Nephron (organoid): ENCODE measurements around the gene DPP10.
A peak's percentile ranks its signal among the peaks of the same experiment; 100 is the strongest.

Source experiments
- H3K27ac Mint-ChIP-seq, 3 experiments: 2 replicates each; pipeline ENCODE4 v1.8.0; 2020; ENCODE audit warnings: mixed read lengths in 3 of 3, mild to moderate bottlenecking in 2 of 3, moderate library complexity in 1 of 3
- H3K27me3 Mint-ChIP-seq: 2 replicates; pipeline ENCODE4 v1.8.0; 2021; ENCODE audit warnings: low read depth, mild to moderate bottlenecking, moderate library complexity, mixed read lengths
- H3K36me3 Mint-ChIP-seq: 2 replicates; pipeline ENCODE4 v1.8.0; 2020; ENCODE audit warnings: low read depth, mixed read lengths
- H3K4me1 Mint-ChIP-seq: 2 replicates; pipeline ENCODE4 v1.8.0; 2020; ENCODE audit warnings: mixed read lengths
- H3K4me3 Mint-ChIP-seq, 3 experiments: 2 replicates each; pipeline ENCODE4 v1.8.0; 2020; ENCODE audit warnings: mild to moderate bottlenecking in 3 of 3, mixed read lengths in 3 of 3, moderate library complexity in 2 of 3
- H3K9me3 Mint-ChIP-seq: 2 replicates; pipeline ENCODE4 v1.8.0; 2020; ENCODE audit warnings: mixed read lengths
- CTCF ChIP-seq, 3 experiments: fragments of 200-600 bp; sonication (generic); IDR thresholded peaks; one replicate each; pipeline ENCODE4 v1.5.0; 2021; ENCODE audit warnings: antibody characterized with exemption in 3 of 3; ENCODE audit not compliant: unreplicated experiment in 3 of 3

DPP10 gene

GRCh38 chr2:115163572-115163971, 721.1 kb downstream of the DPP10 start:
- Mint-ChIP-seq H3K4me3 (peak overlapping the region; percentile 84 to 87 (median 84)), H3K4me1 (peaks cover 20% of the 10 kb centered on the region), H3K9me3 (no peaks in the 10 kb centered on the region), H3K36me3 (no peaks in the 10 kb centered on the region), H3K27me3 (peaks cover 36% of the 10 kb centered on the region), H3K27ac (no peak overlapping the region)
- no peak for TF ChIP-seq CTCF (IDR thresholded peaks at IDR 0.05; ENCODE audit: unreplicated experiment in 3 of 3)

- peaks cover 27% of the 10 kb centered on the region for H3K27me3 Mint-ChIP-seq
These were observed 723.2 kb downstream of the DPP10 start for GRCh38 chr2:115165529-115166109.

GRCh38 chr2:115168457-115168856, 726.0 kb downstream of the DPP10 start:
- no peak for TF ChIP-seq CTCF (IDR thresholded peaks at IDR 0.05; ENCODE audit: unreplicated experiment in 3 of 3)
- Mint-ChIP-seq H3K36me3 (no peaks in the 10 kb centered on the region), H3K27me3 (peaks cover 10% of the 10 kb centered on the region), H3K4me3 (no peak overlapping the region), H3K27ac (no peak overlapping the region), H3K9me3 (no peaks in the 10 kb centered on the region), H3K4me1 (peaks cover 2% of the 10 kb centered on the region)

More at GRCh38 chr2:115165529-115166109, 723.2 kb downstream of the DPP10 start:
- peaks cover 19% of the 10 kb centered on the region for H3K4me1 Mint-ChIP-seq
- H3K9me3 Mint-ChIP-seq, result no peaks in the 10 kb centered on the region
- H3K4me3 Mint-ChIP-seq, result no peak overlapping the region
- peak; percentile 72 to 79 (median 73) for TF ChIP-seq CTCF (IDR thresholded peaks at IDR 0.05; ENCODE audit: unreplicated experiment in 3 of 3)
- no peak overlapping the region for H3K27ac Mint-ChIP-seq
- no peaks in the 10 kb centered on the region for H3K36me3 Mint-ChIP-seq

GRCh38 chr2:115169814-115170213, 727.4 kb downstream of the DPP10 start:
- peaks cover 4% of the 10 kb centered on the region for H3K27me3 Mint-ChIP-seq
- no peak overlapping the region for H3K27ac Mint-ChIP-seq
- no peak overlapping the region for H3K4me3 Mint-ChIP-seq
- no peaks in the 10 kb centered on the region for H3K9me3 Mint-ChIP-seq
- H3K4me1 Mint-ChIP-seq, result no peaks in the 10 kb centered on the region
- TF ChIP-seq CTCF (IDR thresholded peaks at IDR 0.05; ENCODE audit: unreplicated experiment in 3 of 3), result no peak
- no peaks in the 10 kb centered on the region for H3K36me3 Mint-ChIP-seq

GRCh38 chr2:115171751-115172150, 729.3 kb downstream of the DPP10 start:
- no peaks in the 10 kb centered on the region for H3K9me3 Mint-ChIP-seq
- H3K4me3 Mint-ChIP-seq, result no peak overlapping the region
- H3K27me3 Mint-ChIP-seq, result peaks cover 4% of the 10 kb centered on the region
- H3K27ac Mint-ChIP-seq, result no peak overlapping the region
- peaks cover 6% of the 10 kb centered on the region for H3K4me1 Mint-ChIP-seq
- no peak for TF ChIP-seq CTCF (IDR thresholded peaks at IDR 0.05; ENCODE audit: unreplicated experiment in 3 of 3)
- H3K36me3 Mint-ChIP-seq, result no peaks in the 10 kb centered on the region

- Mint-ChIP-seq H3K27ac (no peak overlapping the region), H3K27me3 (peaks cover 4% of the 10 kb centered on the region), H3K9me3 (no peaks in the 10 kb centered on the region), H3K4me3 (no peak overlapping the region), H3K4me1 (peaks cover 6% of the 10 kb centered on the region), H3K36me3 (no peaks in the 10 kb centered on the region)
- no peak for TF ChIP-seq CTCF (IDR thresholded peaks at IDR 0.05; ENCODE audit: unreplicated experiment in 3 of 3)
These were observed 732.2 kb downstream of the DPP10 start for GRCh38 chr2:115174651-115175050.
